Activated CD8-positive, alpha-beta T cell treated with anti-CD3 and anti-CD28 coated beads for 36 hours (primary cell): ENCODE data around the gene ARFGAP1. TPM values are rescaled to one million over a fixed set of nuclear protein-coding genes. Genes with fewer than 3 reads are reported as not detected.

Experiments
- ATAC-seq: fragments of 200-7000 bp; cut with Tn5 transposase; one replicate; pipeline ENCODE4 v1.10.0; 2021; ENCODE audit warnings: mild to moderate bottlenecking, moderate library complexity
- CTCF ChIA-PET: fragments of 350-600 bp; sonication (Branson Sonifier 250); formaldehyde crosslinking; loops from one replicate; lab custom pipeline; 2021; ENCODE audit warnings: antibody characterized with exemption; lab: Charles Lee
- POLR2A ChIA-PET: fragments of 350-600 bp; sonication (Branson Sonifier 250); formaldehyde crosslinking; loops from one replicate; lab custom pipeline; 2021; ENCODE audit warnings: antibody characterized with exemption; lab: Charles Lee
- DNase-seq: peaks from one replicate; pipeline ENCODE4 v3.0.0-alpha.2; 2020
- H3K27ac Mint-ChIP-seq: one replicate; pipeline ENCODE4 v1.8.0; 2021; ENCODE audit warnings: mild to moderate bottlenecking, mixed read lengths
- H3K27me3 Mint-ChIP-seq: one replicate; pipeline ENCODE4 v1.8.0; 2021; ENCODE audit warnings: mixed read lengths
- H3K36me3 Mint-ChIP-seq: one replicate; pipeline ENCODE4 v1.8.0; 2021; ENCODE audit warnings: low read depth, mixed read lengths
- H3K4me1 Mint-ChIP-seq: one replicate; pipeline ENCODE4 v1.8.0; 2021; ENCODE audit warnings: low read depth, mixed read lengths
- H3K4me3 Mint-ChIP-seq: one replicate; pipeline ENCODE4 v1.8.0; 2021; ENCODE audit warnings: mild to moderate bottlenecking, moderate library complexity, mixed read lengths
- H3K9me3 Mint-ChIP-seq: one replicate; pipeline ENCODE4 v1.8.0; 2021; ENCODE audit warnings: mixed read lengths
- intact Hi-C: fragments of 100-400 bp; cut with micrococcal nuclease; formaldehyde crosslinking; loops from one replicate; pipeline ENCODE4 v1.10.0; 2022
- total RNA-seq, 2 experiments: library from RNA; stranded (reverse); gene quantifications; one replicate each; pipeline ENCODE4 v1.2.3, GENCODE V29; 2021
- TF ChIP-seq, protein P1 (sequence below): fragments of 200-600 bp; IDR thresholded peaks from one replicate; pipeline ENCODE4 v1.8.0; 2022; ENCODE audit warnings: antibody characterized with exemption, mild to moderate bottlenecking

The ARFGAP1 gene
- total RNA-seq, 2 experiments from 2014 or later = 71.3 to 75.0 TPM

DNA sequence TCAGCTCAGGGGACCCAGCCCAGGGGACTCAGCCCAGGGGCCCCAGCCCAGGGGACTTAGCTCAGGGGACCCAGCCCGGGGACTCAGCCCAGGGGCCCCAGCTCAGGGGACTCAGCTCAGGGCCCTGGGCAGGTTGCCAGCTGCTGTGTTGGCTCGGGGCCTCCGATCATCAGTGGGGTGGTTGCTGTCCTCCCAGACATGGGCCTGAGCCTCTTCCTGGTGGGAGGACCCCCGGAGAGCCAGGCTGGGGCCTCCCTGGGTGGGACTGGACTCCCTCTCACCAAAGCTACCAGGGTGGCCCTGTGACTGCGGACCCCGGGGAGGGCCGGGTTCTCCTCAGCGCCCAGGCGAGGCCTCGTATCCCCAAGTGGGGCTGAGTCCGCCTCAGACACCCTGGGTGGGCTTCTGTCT, 24.8 kb downstream of the ARFGAP1 start:
- CTCF ChIA-PET = interaction anchor here (1.8 to 2.0 kb wide), 2 partner anchors 10 to 13 kb away, joined by 4 to 6 read pairs; no protein-coding TSS in a partner anchor
- TF ChIP-seq, protein P1, sequence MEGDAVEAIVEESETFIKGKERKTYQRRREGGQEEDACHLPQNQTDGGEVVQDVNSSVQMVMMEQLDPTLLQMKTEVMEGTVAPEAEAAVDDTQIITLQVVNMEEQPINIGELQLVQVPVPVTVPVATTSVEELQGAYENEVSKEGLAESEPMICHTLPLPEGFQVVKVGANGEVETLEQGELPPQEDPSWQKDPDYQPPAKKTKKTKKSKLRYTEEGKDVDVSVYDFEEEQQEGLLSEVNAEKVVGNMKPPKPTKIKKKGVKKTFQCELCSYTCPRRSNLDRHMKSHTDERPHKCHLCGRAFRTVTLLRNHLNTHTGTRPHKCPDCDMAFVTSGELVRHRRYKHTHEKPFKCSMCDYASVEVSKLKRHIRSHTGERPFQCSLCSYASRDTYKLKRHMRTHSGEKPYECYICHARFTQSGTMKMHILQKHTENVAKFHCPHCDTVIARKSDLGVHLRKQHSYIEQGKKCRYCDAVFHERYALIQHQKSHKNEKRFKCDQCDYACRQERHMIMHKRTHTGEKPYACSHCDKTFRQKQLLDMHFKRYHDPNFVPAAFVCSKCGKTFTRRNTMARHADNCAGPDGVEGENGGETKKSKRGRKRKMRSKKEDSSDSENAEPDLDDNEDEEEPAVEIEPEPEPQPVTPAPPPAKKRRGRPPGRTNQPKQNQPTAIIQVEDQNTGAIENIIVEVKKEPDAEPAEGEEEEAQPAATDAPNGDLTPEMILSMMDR = no peak
- POLR2A ChIA-PET = no interaction called here
- Mint-ChIP-seq H3K4me1 (peaks cover 2% of the 10 kb centered on the region), H3K4me3 (no peak overlapping the region), H3K9me3 (peaks cover 7% of the 10 kb centered on the region), H3K36me3 (no peaks in the 10 kb centered on the region), H3K27ac (no peak overlapping the region), H3K27me3 (peaks cover 11% of the 10 kb centered on the region)
- DNase-seq = no peak
- intact Hi-C loops = no loop called here
- ATAC-seq = no peak

GRCh38 chr20:63297796-63298572, 25.4 kb downstream of the ARFGAP1 start:
- Mint-ChIP-seq H3K4me1 (peaks cover 2% of the 10 kb centered on the region), H3K27me3 (peaks cover 14% of the 10 kb centered on the region), H3K27ac (no peak overlapping the region), H3K36me3 (no peaks in the 10 kb centered on the region), H3K9me3 (peaks cover 10% of the 10 kb centered on the region), H3K4me3 (no peak overlapping the region)
- TF ChIP-seq, protein P1 = no peak
- DNase-seq (no peak), ATAC-seq (no peak)
- intact Hi-C loops = no loop called here
- CTCF ChIA-PET = interaction anchor here (1.8 to 2.0 kb wide), 2 partner anchors 11 to 12 kb away, joined by 4 to 6 read pairs; no protein-coding TSS in a partner anchor
- POLR2A ChIA-PET = no interaction called here

- no peak overlapping the region for H3K27ac Mint-ChIP-seq
- DNase-seq = no peak
- ChIA-PET POLR2A (no interaction called here), CTCF (interaction anchor here (0.7 kb wide), 1 partner anchor 75 kb away, joined by 3 read pairs; no protein-coding TSS in a partner anchor)
- intact Hi-C loops = no loop called here
- H3K36me3 Mint-ChIP-seq = no peaks in the 10 kb centered on the region
- H3K4me3 Mint-ChIP-seq = no peak overlapping the region
- ATAC-seq = no peak
- H3K9me3 Mint-ChIP-seq = peaks cover 10% of the 10 kb centered on the region
- peaks cover 2% of the 10 kb centered on the region for H3K4me1 Mint-ChIP-seq
- TF ChIP-seq, protein P1 = no peak
- peaks cover 14% of the 10 kb centered on the region for H3K27me3 Mint-ChIP-seq
These were observed 26.2 kb downstream of the ARFGAP1 start for GRCh38 chr20:63298731-63299312.

DNA sequence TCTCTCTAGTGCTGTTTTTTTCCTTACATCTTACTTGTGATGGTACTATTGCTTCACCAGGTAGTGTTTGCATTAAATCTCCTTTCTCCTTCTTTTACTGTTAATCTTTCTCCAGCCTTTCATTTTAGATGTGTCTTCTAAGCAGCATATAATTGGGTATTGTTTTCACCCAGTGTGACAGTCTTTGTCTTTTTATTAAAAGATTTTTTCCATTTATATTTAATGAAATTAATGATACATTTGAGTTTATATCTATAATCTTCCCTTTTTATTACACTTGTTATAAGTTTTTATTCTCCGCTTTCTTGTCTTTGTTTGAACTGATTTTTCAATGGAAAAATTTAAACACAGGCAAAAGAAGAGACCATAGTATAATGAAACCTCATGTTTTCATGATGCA, 29.1 kb downstream of the ARFGAP1 start:
- Mint-ChIP-seq H3K27me3 (peaks cover 17% of the 10 kb centered on the region), H3K4me1 (no peaks in the 10 kb centered on the region), H3K36me3 (no peaks in the 10 kb centered on the region), H3K4me3 (no peak overlapping the region), H3K9me3 (peaks cover 10% of the 10 kb centered on the region), H3K27ac (no peak overlapping the region)
- no peak for ATAC-seq
- TF ChIP-seq, protein P1 = no peak
- intact Hi-C loops = no loop called here
- POLR2A ChIA-PET = interaction anchor here (1.0 kb wide), 1 partner anchor 10 kb away, joined by 4 read pairs; no protein-coding TSS in a partner anchor
- DNase-seq = no peak
- CTCF ChIA-PET = interaction anchor here (1.2 kb wide), 1 partner anchor 11 kb away, joined by 4 read pairs; no protein-coding TSS in a partner anchor
